Measurements from ENCODE around the gene SORCS3. TPM values are rescaled to one million over a fixed set of nuclear protein-coding genes. Genes with fewer than 3 reads are reported as not detected.

The SORCS3 gene
- polyA plus RNA-seq, 4 donors: 0.07 to 0.31 TPM; not detected in 2

DNA sequence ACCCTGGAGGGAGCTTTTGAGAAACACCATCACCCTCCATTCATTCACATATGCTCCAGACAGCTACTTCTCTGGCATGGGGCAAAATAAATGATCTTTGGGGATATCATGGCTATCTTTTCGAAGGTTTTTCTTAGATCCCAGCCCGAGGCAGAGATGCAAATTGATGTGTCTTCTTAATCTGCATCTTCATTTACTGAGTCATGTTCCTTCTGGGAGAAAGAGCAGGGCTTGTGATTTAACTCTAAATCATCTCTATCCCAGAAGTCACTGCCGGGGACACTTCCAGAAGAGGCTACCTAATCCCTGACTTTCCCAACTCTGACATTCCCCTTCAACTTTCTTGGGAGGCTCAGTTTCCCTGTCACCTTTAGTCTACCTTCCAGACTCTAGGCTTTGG, 90.1 kb downstream of the SORCS3 start:
- FAIRE-seq (no peak), DNase-seq (no peak)
- Histone ChIP-seq H3K36me3 (ENCODE audit: control insufficient read depth in 3 of 3, insufficient read depth in 2 of 3, low read depth in 1 of 3, low read length in 3 of 3) (no peaks in the 10 kb centered on the region), H3K4me3 (ENCODE audit: low read depth in 1 of 3, low read length in 3 of 3) (no peak overlapping the region), H3K27me3 (ENCODE audit: control insufficient read depth in 3 of 3, insufficient read depth in 3 of 3, low read length in 3 of 3) (peaks cover 0 to 3% (median 0%) of the 10 kb centered on the region in 3 donors), H3K9me3 (ENCODE audit: control insufficient read depth in 2 of 2, insufficient read depth in 1 of 2, low read depth in 1 of 2, low read length in 1 of 2) (peaks cover 0 to 2% of the 10 kb centered on the region in 2 donors), H3K4me1 (ENCODE audit: control insufficient read depth in 3 of 3, insufficient read depth in 2 of 3, low read depth in 1 of 3, low read length in 2 of 3) (no peaks in the 10 kb centered on the region), H3K27ac (ENCODE audit: low read depth in 1 of 3, low read length in 2 of 3) (no peak overlapping the region)
- 60 to 76% (median 66%) methylated on average over 3 of the region's 3 CpGs for WGBS, 3 donors

DNA sequence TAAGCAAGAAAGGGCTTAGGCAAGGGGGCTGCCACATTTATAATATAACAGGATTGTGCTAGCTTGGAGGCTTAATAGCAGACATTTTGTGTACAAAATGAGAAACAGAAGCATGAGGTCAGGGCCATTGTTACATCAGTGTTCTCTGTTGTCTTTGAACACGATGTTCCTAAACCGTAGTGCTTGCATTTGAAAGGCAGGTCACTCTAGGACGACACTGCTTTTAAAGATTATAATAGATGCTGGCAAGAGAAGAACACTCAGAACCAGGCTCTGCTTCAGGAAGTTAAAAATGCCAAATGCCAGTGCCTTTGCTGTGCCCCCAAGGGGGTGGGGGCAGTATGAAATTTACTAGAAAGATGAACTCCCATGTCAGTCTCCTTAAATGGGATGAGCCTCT, 91.1 kb downstream of the SORCS3 start:
- 64 to 67% (median 66%) methylated on average over 3 of the region's 3 CpGs for WGBS, 3 donors
- Histone ChIP-seq H3K4me1 (ENCODE audit: control insufficient read depth in 3 of 3, insufficient read depth in 2 of 3, low read depth in 1 of 3, low read length in 2 of 3) (no peaks in the 10 kb centered on the region), H3K27me3 (ENCODE audit: control insufficient read depth in 3 of 3, insufficient read depth in 3 of 3, low read length in 3 of 3) (peaks cover 0 to 3% (median 0%) of the 10 kb centered on the region in 3 donors), H3K9me3 (ENCODE audit: control insufficient read depth in 2 of 2, insufficient read depth in 1 of 2, low read depth in 1 of 2, low read length in 1 of 2) (no peaks in the 10 kb centered on the region), H3K27ac (ENCODE audit: low read depth in 1 of 3, low read length in 2 of 3) (no peak overlapping the region), H3K4me3 (ENCODE audit: low read depth in 1 of 3, low read length in 3 of 3) (no peak overlapping the region), H3K36me3 (ENCODE audit: control insufficient read depth in 3 of 3, insufficient read depth in 2 of 3, low read depth in 1 of 3, low read length in 3 of 3) (no peaks in the 10 kb centered on the region)
- DNase-seq (no peak), FAIRE-seq (no peak)

DNA sequence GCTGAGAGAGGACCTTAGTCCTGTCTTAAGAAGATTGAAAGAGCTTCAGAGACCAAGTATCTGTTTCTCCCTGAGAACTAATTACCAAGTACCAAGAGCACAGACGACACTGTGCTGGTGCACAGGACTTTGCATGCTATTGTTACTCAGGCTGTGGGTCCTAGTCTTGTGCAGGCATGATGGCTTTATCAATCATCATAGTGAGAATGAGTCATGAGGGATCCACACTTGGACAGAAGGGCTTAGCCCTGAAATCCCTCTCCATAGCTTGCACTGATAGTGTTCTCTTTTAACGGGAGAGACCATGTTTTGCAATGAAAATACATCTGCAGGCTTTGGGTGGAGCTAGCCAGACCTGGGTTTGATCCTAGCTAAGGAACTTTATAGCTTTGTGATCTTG, 93.3 kb downstream of the SORCS3 start:
- Histone ChIP-seq H3K36me3 (ENCODE audit: control insufficient read depth in 3 of 3, insufficient read depth in 2 of 3, low read depth in 1 of 3, low read length in 3 of 3) (no peaks in the 10 kb centered on the region), H3K27ac (ENCODE audit: low read depth in 1 of 3, low read length in 2 of 3) (no peak overlapping the region), H3K4me1 (ENCODE audit: control insufficient read depth in 3 of 3, insufficient read depth in 2 of 3, low read depth in 1 of 3, low read length in 2 of 3) (no peaks in the 10 kb centered on the region), H3K4me3 (ENCODE audit: low read depth in 1 of 3, low read length in 3 of 3) (no peak overlapping the region), H3K27me3 (ENCODE audit: control insufficient read depth in 3 of 3, insufficient read depth in 3 of 3, low read length in 3 of 3) (peaks cover 0 to 3% (median under 1%) of the 10 kb centered on the region in 3 donors), H3K9me3 (ENCODE audit: control insufficient read depth in 2 of 2, insufficient read depth in 1 of 2, low read depth in 1 of 2, low read length in 1 of 2) (no peaks in the 10 kb centered on the region)
- DNase-seq: no peak
- no peak for FAIRE-seq
- WGBS, 3 donors: 35 to 41% (median 38%) methylated on average over 2 of the region's 2 CpGs

DNA sequence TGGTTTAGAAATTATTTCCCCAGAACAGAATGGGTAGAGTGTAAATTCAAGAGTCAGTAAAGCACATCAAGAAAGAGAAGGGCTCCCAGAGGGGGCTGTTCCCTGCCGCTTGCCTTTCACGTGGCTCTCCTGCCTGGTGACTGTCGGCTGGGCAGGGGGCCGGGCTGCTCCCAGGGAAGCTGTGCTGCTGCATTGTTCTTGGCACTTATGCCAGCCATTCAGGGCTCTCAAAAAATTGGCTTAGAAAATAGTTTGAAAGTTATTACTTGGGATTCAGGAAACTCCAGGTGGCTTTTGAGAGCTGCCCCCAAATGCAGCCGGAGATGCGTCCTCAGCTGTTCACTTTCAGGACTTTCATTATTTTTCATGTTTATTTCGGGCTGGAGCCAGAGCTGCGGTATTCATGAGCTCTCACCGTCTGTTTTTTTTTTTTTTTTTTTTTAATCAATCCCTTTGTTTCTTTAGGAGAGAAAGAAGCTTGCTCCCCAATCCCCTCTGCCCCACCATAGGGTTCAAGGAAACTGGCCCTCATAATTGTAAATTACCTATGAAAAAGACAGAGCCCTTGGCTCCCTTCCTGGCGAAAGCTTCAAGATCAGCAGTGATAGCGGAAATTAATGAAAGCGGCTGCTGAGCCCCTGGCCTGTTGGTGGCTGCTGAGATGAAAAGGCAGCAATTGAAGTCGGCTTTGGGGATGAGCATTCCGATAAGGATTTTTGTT, 94.1 kb downstream of the SORCS3 start:
- DNase-seq: no peak
- 41 to 54% (median 51%) methylated on average over 14 of the region's 14 CpGs for WGBS, 3 donors
- Histone ChIP-seq H3K4me3 (ENCODE audit: low read depth in 1 of 3, low read length in 3 of 3) (no peak overlapping the region), H3K9me3 (ENCODE audit: control insufficient read depth in 2 of 2, insufficient read depth in 1 of 2, low read depth in 1 of 2, low read length in 1 of 2) (no peaks in the 10 kb centered on the region), H3K27me3 (ENCODE audit: control insufficient read depth in 3 of 3, insufficient read depth in 3 of 3, low read length in 3 of 3) (peaks cover 0 to 3% (median 2%) of the 10 kb centered on the region in 3 donors), H3K4me1 (ENCODE audit: control insufficient read depth in 3 of 3, insufficient read depth in 2 of 3, low read depth in 1 of 3, low read length in 2 of 3) (no peaks in the 10 kb centered on the region), H3K36me3 (ENCODE audit: control insufficient read depth in 3 of 3, insufficient read depth in 2 of 3, low read depth in 1 of 3, low read length in 3 of 3) (no peaks in the 10 kb centered on the region), H3K27ac (ENCODE audit: low read depth in 1 of 3, low read length in 2 of 3) (no peak overlapping the region)
- FAIRE-seq: no peak

DNA sequence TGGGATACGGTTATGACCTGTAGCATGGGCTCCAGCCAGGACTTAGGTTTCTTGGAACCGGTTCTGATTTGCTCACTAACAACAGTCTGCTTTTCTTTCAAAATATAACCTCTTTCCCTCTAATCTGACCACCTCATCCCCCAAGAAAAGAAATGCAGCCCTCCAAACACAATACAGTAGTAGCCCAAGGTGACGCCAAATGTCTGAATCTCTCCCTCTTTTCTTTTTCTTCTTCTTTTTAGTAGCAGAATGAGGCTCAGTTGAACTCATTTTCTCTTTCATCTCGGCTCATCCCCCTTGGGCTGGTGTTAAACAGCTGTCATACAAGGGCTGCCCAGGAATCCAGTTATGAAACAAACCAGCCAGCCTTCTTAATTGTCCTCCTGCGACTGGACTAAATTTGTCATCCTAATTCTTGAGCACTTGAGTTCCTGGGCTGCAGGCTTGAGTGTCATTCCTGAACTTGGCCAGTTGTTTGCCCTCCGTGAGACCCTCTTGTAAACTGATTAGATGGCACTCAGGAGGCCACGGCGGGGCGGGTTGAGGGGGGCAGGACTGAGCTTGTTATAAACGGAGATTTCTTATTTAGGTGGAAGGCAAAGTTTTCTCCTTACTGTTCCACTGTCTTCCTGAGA, 94.8 kb downstream of the SORCS3 start:
- DNase-seq: no peak
- Histone ChIP-seq H3K36me3 (ENCODE audit: control insufficient read depth in 3 of 3, insufficient read depth in 2 of 3, low read depth in 1 of 3, low read length in 3 of 3) (no peaks in the 10 kb centered on the region), H3K27me3 (ENCODE audit: control insufficient read depth in 3 of 3, insufficient read depth in 3 of 3, low read length in 3 of 3) (peaks cover 0 to 3% (median 2%) of the 10 kb centered on the region in 3 donors), H3K4me3 (ENCODE audit: low read depth in 1 of 3, low read length in 3 of 3) (no peak overlapping the region), H3K4me1 (ENCODE audit: control insufficient read depth in 3 of 3, insufficient read depth in 2 of 3, low read depth in 1 of 3, low read length in 2 of 3) (no peaks in the 10 kb centered on the region), H3K9me3 (ENCODE audit: control insufficient read depth in 2 of 2, insufficient read depth in 1 of 2, low read depth in 1 of 2, low read length in 1 of 2) (no peaks in the 10 kb centered on the region), H3K27ac (ENCODE audit: low read depth in 1 of 3, low read length in 2 of 3) (no peak overlapping the region)
- WGBS, 3 donors: 40 to 56% (median 55%) methylated on average over 10 of the region's 10 CpGs
- FAIRE-seq: no peak

DNA sequence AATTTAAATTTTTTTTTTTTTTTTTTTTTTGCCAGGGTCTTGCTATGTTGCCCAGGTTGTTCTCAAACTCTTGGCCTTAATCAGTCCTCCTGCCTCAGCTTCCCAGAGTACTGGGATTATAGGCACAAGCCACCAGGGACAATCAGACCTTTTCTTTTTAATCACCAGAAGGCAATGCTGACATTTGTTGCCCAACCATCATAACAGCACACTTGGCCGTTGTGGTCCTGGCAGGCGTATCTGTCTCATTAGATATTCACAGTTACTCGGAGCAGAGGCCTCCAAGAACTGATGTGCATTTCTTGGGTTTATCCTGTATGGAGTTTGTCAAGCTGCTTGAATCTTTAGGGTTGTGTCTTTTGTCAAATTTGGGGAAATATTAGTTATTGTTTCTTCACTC, 100.0 kb downstream of the SORCS3 start:
- DNase-seq (no peak), FAIRE-seq (no peak)
- Histone ChIP-seq H3K9me3 (ENCODE audit: control insufficient read depth in 2 of 2, insufficient read depth in 1 of 2, low read depth in 1 of 2, low read length in 1 of 2) (no peaks in the 10 kb centered on the region), H3K4me3 (ENCODE audit: low read depth in 1 of 3, low read length in 3 of 3) (no peak overlapping the region), H3K36me3 (ENCODE audit: control insufficient read depth in 3 of 3, insufficient read depth in 2 of 3, low read depth in 1 of 3, low read length in 3 of 3) (no peaks in the 10 kb centered on the region), H3K4me1 (ENCODE audit: control insufficient read depth in 3 of 3, insufficient read depth in 2 of 3, low read depth in 1 of 3, low read length in 2 of 3) (no peaks in the 10 kb centered on the region), H3K27ac (ENCODE audit: low read depth in 1 of 3, low read length in 2 of 3) (no peak overlapping the region), H3K27me3 (ENCODE audit: control insufficient read depth in 3 of 3, insufficient read depth in 3 of 3, low read length in 3 of 3) (peaks cover 0 to 2% (median 0%) of the 10 kb centered on the region in 3 donors)
- 76 to 86% (median 85%) methylated on average over 3 of the region's 3 CpGs for WGBS, 3 donors

DNA sequence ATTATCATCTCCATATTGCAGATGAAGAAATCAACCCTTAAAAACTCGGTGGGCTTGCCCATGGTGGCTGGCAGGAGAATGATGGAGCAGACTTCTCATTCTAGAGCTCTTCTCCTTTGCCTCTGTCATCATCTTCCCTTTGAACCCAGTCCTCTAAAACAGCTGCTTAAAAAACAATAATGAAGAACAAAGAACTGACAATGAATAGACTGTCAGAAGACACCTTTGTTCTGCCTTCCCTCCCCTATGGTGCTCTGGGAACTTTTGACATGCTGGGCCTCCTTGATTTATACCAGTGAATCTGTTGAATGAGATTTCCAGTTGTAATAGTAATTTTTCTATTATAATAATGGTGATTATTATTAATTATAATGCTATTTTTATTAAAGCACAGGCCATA, 103.0 kb downstream of the SORCS3 start:
- H3K36me3 ChIP-seq (ENCODE audit: control insufficient read depth in 3 of 3, insufficient read depth in 2 of 3, low read depth in 1 of 3, low read length in 3 of 3): no peaks in the 10 kb centered on the region
- no peaks in the 10 kb centered on the region for H3K9me3 ChIP-seq (ENCODE audit: control insufficient read depth in 2 of 2, insufficient read depth in 1 of 2, low read depth in 1 of 2, low read length in 1 of 2)
- H3K4me1 ChIP-seq (ENCODE audit: control insufficient read depth in 3 of 3, insufficient read depth in 2 of 3, low read depth in 1 of 3, low read length in 2 of 3): no peaks in the 10 kb centered on the region
- WGBS, 3 donors: 41 to 78% (median 59%) methylated on average over 1 of the region's 1 CpG
- no peak overlapping the region for H3K27ac ChIP-seq (ENCODE audit: low read depth in 1 of 3, low read length in 2 of 3)
- DNase-seq: no peak
- no peak overlapping the region for H3K4me3 ChIP-seq (ENCODE audit: low read depth in 1 of 3, low read length in 3 of 3)
- no peak for FAIRE-seq
- H3K27me3 ChIP-seq (ENCODE audit: control insufficient read depth in 3 of 3, insufficient read depth in 3 of 3, low read length in 3 of 3): peaks cover 0 to 2% (median 0%) of the 10 kb centered on the region in 3 donors

DNA sequence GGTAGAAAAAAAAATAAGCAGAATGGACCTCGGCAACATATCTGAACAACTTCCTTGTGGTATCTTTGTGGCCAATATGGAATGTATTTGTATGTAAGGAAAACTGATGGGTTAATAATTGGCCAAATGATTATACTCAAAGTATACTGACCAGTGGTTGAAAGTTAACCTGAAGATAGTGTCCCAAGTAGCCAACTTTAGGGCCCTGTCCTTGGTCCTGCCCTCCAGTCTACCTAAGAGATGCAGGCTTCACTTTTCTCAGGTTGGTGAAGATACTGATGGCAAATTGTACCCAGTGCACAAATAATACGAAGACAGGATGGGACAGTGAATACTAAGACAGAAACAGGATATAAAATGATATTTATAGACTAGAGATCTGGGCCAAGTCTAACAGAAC, 109.2 kb downstream of the SORCS3 start:
- no peak for DNase-seq
- Histone ChIP-seq H3K4me1 (ENCODE audit: control insufficient read depth in 3 of 3, insufficient read depth in 2 of 3, low read depth in 1 of 3, low read length in 2 of 3) (no peaks in the 10 kb centered on the region), H3K9me3 (ENCODE audit: control insufficient read depth in 2 of 2, insufficient read depth in 1 of 2, low read depth in 1 of 2, low read length in 1 of 2) (no peaks in the 10 kb centered on the region), H3K4me3 (ENCODE audit: low read depth in 1 of 3, low read length in 3 of 3) (no peak overlapping the region), H3K27ac (ENCODE audit: low read depth in 1 of 3, low read length in 2 of 3) (no peak overlapping the region), H3K36me3 (ENCODE audit: control insufficient read depth in 3 of 3, insufficient read depth in 2 of 3, low read depth in 1 of 3, low read length in 3 of 3) (no peaks in the 10 kb centered on the region), H3K27me3 (ENCODE audit: control insufficient read depth in 3 of 3, insufficient read depth in 3 of 3, low read length in 3 of 3) (no peaks in the 10 kb centered on the region)
- FAIRE-seq: no peak
- WGBS, 3 donors: 32 to 47% (median 44%) methylated on average over 2 of the region's 2 CpGs

Measured in small intestine (tissue), 7 donors.